HepG2 (cell line): ENCODE data around the gene NEURL3. TPM values are rescaled to one million over a fixed set of nuclear protein-coding genes. Genes with fewer than 3 reads are reported as not detected.

Source experiments
- ATAC-seq: fragments of 200-7000 bp; cut with Tn5 transposase; 3 replicates; pipeline ENCODE4 v1.9.1; 2020; ENCODE audit warnings: mild to moderate bottlenecking, moderate library complexity
- BruUV-seq: library from RNA; stranded (reverse); fragments of 400-500 nt; replicated peaks from 2 replicates; lab custom pipeline; 2021; lab: Mats Ljungman, UMichigan
- CTCF ChIA-PET: fragments of 300-600 bp; formaldehyde crosslinking; extraction: SDS; loops from one replicate; lab custom pipeline; 2021; ENCODE audit warnings: low total read pairs, inconsistent platforms, low intra/inter-chr PET ratio; lab: Yijun Ruan, JAX
- POLR2A ChIA-PET: fragments of 350-600 bp; sonication (Branson Sonifier 250); formaldehyde crosslinking; loops from one replicate; lab custom pipeline; 2020; ENCODE audit warnings: antibody characterized with exemption, inconsistent platforms; lab: Yijun Ruan, JAX
- DNase-seq: peaks from one replicate; pipeline ENCODE4 v3.0.0-alpha.2; 2015; ENCODE audit warnings: low spot score
- FAIRE-seq: peaks from 3 replicates; lab custom pipeline; 2011; peaks lifted over from hg19 to GRCh38; lab: Jason Lieb, UNC
- H2AFZ ChIP-seq: one replicate; pipeline ENCODE4 v1.6.1; 2011; ENCODE audit warnings: low read length, inconsistent platforms
- H3K27ac ChIP-seq: fragments of 300-600 bp; 3 replicates; pipeline ENCODE4 v1.8.0; 2011; ENCODE audit warnings: mixed run types, mild to moderate bottlenecking, mixed read lengths, low read length, inconsistent platforms; ENCODE audit not compliant: insufficient read depth; ENCODE audit errors: extremely low read length
- H3K27me3 ChIP-seq, 2 experiments: fragments of 200-600 bp in 1 of 2; 2 replicates in 1 of 2; 3 replicates in 1 of 2; pipeline versions ENCODE4 v1.6.0 to v1.8.0; 2011; ENCODE audit warnings: low read length in 2 of 2, mild to moderate bottlenecking in 2 of 2, moderate library complexity in 2 of 2, inconsistent platforms in 1 of 2; ENCODE audit not compliant: insufficient read depth in 2 of 2, control insufficient read depth in 1 of 2
- H3K36me3 ChIP-seq, 2 experiments: fragments of 200-600 bp in 1 of 2; replicated peaks in 1 of 2; 2 replicates in 1 of 2; 3 replicates in 1 of 2; pipeline versions ENCODE4 v1.5.1 to v1.8.0; 2011; ENCODE audit warnings: low read length in 2 of 2, inconsistent platforms in 1 of 2; ENCODE audit not compliant: insufficient read depth in 2 of 2, control insufficient read depth in 1 of 2
- H3K4me1 ChIP-seq: 2 replicates; pipeline ENCODE4 v1.5.1; 2012; ENCODE audit warnings: low read length, inconsistent platforms; ENCODE audit not compliant: insufficient read depth
- H3K4me2 ChIP-seq: 2 replicates; pipeline ENCODE4 v1.6.0; 2011; ENCODE audit warnings: low read depth, low read length, inconsistent platforms
- H3K4me3 ChIP-seq, 3 experiments: fragments of 200-600 bp in 1 of 3; sonication (generic), shearing (Covaris generic) in 1 of 3; replicated peaks in 1 of 3; 2 replicates each; pipeline ENCODE4 v1.5.1; 2011 to 2016; ENCODE audit warnings: low read length in 3 of 3, inconsistent platforms in 2 of 3, low read depth in 2 of 3, mild to moderate bottlenecking in 2 of 3, control low read depth in 1 of 3, mixed read lengths in 1 of 3; ENCODE audit not compliant: insufficient read depth in 1 of 3
- H3K79me2 ChIP-seq: one replicate; pipeline ENCODE4 v1.6.1; 2011; ENCODE audit warnings: low read length, inconsistent platforms; ENCODE audit not compliant: insufficient read depth
- H3K9ac ChIP-seq: 2 replicates; pipeline ENCODE4 v1.6.0; 2011; ENCODE audit warnings: mild to moderate bottlenecking, low read depth, low read length, inconsistent platforms; ENCODE audit not compliant: insufficient read depth
- H3K9me3 ChIP-seq: 2 replicates; pipeline ENCODE4 v1.5.1; 2012; ENCODE audit warnings: mild to moderate bottlenecking, low read length
- H4K20me1 ChIP-seq: 2 replicates; pipeline ENCODE4 v1.6.0; 2011; ENCODE audit warnings: inconsistent platforms, mild to moderate bottlenecking, low read length, moderate library complexity; ENCODE audit not compliant: insufficient read depth
- BCL3 ChIP-seq: sonication (generic); formaldehyde crosslinking; IDR thresholded peaks from 2 replicates; pipeline ENCODE4 v1.5.1; 2020; ENCODE audit warnings: mild to moderate bottlenecking, missing genetic modification reagents, moderate library complexity
- FOXO4 ChIP-seq: sonication (generic); formaldehyde crosslinking; conservative IDR thresholded peaks from 2 replicates; pipeline ENCODE4 v1.8.1; 2023; ENCODE audit warnings: missing genetic modification reagents
- HMGXB3 ChIP-seq: sonication (generic); formaldehyde crosslinking; IDR thresholded peaks from 2 replicates; pipeline ENCODE4 v1.4.0; 2020; ENCODE audit warnings: missing genetic modification reagents, borderline replicate concordance
- TFDP2 ChIP-seq: sonication (generic); formaldehyde crosslinking; IDR thresholded peaks from 2 replicates; pipeline ENCODE4 v1.4.0; 2020; ENCODE audit warnings: missing genetic modification reagents
- THAP8 ChIP-seq: sonication (generic); formaldehyde crosslinking; IDR thresholded peaks from 2 replicates; pipeline ENCODE4 v1.5.1; 2020; ENCODE audit warnings: missing genetic modification reagents, mild to moderate bottlenecking, borderline replicate concordance
- ZBTB7A ChIP-seq: sonication (generic); formaldehyde crosslinking; IDR thresholded peaks from 2 replicates; pipeline ENCODE4 v1.8.0; 2022; ENCODE audit warnings: mild to moderate bottlenecking, missing genetic modification reagents
- ZNF136 ChIP-seq: sonication (generic); formaldehyde crosslinking; IDR thresholded peaks from 2 replicates; pipeline ENCODE4 v1.8.1; 2022; ENCODE audit warnings: low read depth, mild to moderate bottlenecking, moderate library complexity, missing genetic modification reagents
- ZNF597 ChIP-seq: sonication (generic); formaldehyde crosslinking; IDR thresholded peaks from 2 replicates; pipeline ENCODE4 v1.5.0; 2020; ENCODE audit warnings: missing genetic modification reagents
- ZNF619 ChIP-seq: sonication (generic); formaldehyde crosslinking; IDR thresholded peaks from 2 replicates; pipeline ENCODE4 v1.4.0; 2020; ENCODE audit warnings: mild to moderate bottlenecking, missing genetic modification reagents
- WGBS: methylation state at CpG from one replicate; pipeline ENCODE4 v1.1.6; 2017; ENCODE audit warnings: low lambda C conversion rate; 5-methylcytosine and 5-hydroxymethylcytosine counted together
- in situ Hi-C: cut with HindIII; loops from 2 replicates; pipeline ENCODE4 v1.10.0; 2017; ENCODE audit warnings: low pct_unique_long_range_greater_than_20kb; ENCODE audit not compliant: extremely low pct_ligation_motif_present
- intact Hi-C: fragments of 100-400 bp; cut with micrococcal nuclease; formaldehyde crosslinking; loops from one replicate; pipeline ENCODE4 v1.10.0; 2022; ENCODE audit not compliant: unreplicated experiment
- polyA plus RNA-seq, 8 experiments: library from polyadenylated mRNA; depleted of rRNA in 3 of 8; stranded (reverse) in 7 of 8; unstranded in 1 of 8; fragments of >200 nt; fragmentation: Illumina TruSeq in 4 of 8; extraction: Trizol in 4 of 8; gene quantifications; 2 replicates each; pipeline versions ENCODE4 v1.2.1 to v1.2.3, GENCODE V29; 2011 to 2016; ENCODE audit warnings: low read depth in 4 of 8, missing spikeins in 1 of 8, mixed read lengths in 1 of 8; ENCODE audit not compliant: insufficient read depth in 1 of 8
- total RNA-seq, 5 experiments: library from RNA; depleted of rRNA; stranded (reverse); fragments of >200 nt; fragmentation: Illumina TruSeq; extraction: Trizol; gene quantifications; 2 replicates each; pipeline ENCODE4 v1.2.3, GENCODE V29; 2016; ENCODE audit warnings: low read depth in 1 of 5

NEURL3 gene
- total and polyA plus RNA-seq, 2 of the 13 experiments (the other 11 are each of a cell fraction or from before 2014, with no cell fraction given): 0.16 to 1.2 TPM

- DNase-seq: no peak
- H2AFZ ChIP-seq: no peak overlapping the region
- no TSS peak for BruUV-seq
- no peaks in the 10 kb centered on the region for H3K79me2 ChIP-seq
- ATAC-seq: no peak
- 54% methylated on average over 11 of the region's 12 CpGs for WGBS
- H3K36me3 ChIP-seq: no peaks in the 10 kb centered on the region
- no peaks in the 10 kb centered on the region for H4K20me1 ChIP-seq
- ChIA-PET CTCF (no interaction called here), POLR2A (interaction anchor here (0.6 to 1.9 kb wide), 2 partner anchors 96 to 237 kb away, joined by 4 to 5 read pairs; no protein-coding TSS in a partner anchor)
- no peak overlapping the region for H3K27ac ChIP-seq
- no peaks in the 10 kb centered on the region for H3K9me3 ChIP-seq
- intact Hi-C loops: no loop called here
- no peak overlapping the region for H3K4me3 ChIP-seq
- FAIRE-seq: no peak
- H3K9ac ChIP-seq: no peak overlapping the region
- in situ Hi-C loops: loop anchor here (25.0 kb wide), 1 partner anchor 366 kb away; the partner anchor contains the start of genes ASTL and DUSP2
- H3K4me2 ChIP-seq: no peak overlapping the region; the same call in 1 of the 2 replicates
- 0 out of 5 replicates have a peak, but pooled peaks cover 0 to 1% of the 10 kb centered on the region in 2 experiments for H3K27me3 ChIP-seq
- H3K4me1 ChIP-seq: peaks cover 71% of the 10 kb centered on the region
- no peak for TF ChIP-seq ZNF619 (CRISPR knock-in tag)
- TF ChIP-seq HMGXB3 (CRISPR knock-in tag): no peak
- TF ChIP-seq FOXO4 (CRISPR knock-in tag): 0 out of 2 replicates have a peak, but pooled peaks have one; percentile 95
- no peak for TF ChIP-seq ZNF597 (CRISPR knock-in tag)
- TF ChIP-seq THAP8 (CRISPR knock-in tag): no peak
- TF ChIP-seq BCL3 (CRISPR knock-in tag): no peak
- no peak for TF ChIP-seq TFDP2
- 0 out of 2 replicates have a peak, but pooled peaks have one; percentile 22 for TF ChIP-seq ZBTB7A (CRISPR knock-in tag)
- TF ChIP-seq ZNF136 (CRISPR knock-in tag): no peak
- TF ChIP-seq, all 625 proteins: peak for 2
Observed at GRCh38 chr2:96503637-96504243, 1.4 kb downstream of the NEURL3 start.
